NCI-H1105 (cell line): ENCODE data around the gene EEA1.
"Not testable (repeated sequence)": the region's sequence is repeated elsewhere in the genome, so short reads cannot be mapped to it uniquely, and the experiment has no call there.

Source experiments
- DNase-seq: peaks from one replicate; lab custom pipeline; 2025; lab: John Stamatoyannopoulos, UW

The EEA1 gene

DNA sequence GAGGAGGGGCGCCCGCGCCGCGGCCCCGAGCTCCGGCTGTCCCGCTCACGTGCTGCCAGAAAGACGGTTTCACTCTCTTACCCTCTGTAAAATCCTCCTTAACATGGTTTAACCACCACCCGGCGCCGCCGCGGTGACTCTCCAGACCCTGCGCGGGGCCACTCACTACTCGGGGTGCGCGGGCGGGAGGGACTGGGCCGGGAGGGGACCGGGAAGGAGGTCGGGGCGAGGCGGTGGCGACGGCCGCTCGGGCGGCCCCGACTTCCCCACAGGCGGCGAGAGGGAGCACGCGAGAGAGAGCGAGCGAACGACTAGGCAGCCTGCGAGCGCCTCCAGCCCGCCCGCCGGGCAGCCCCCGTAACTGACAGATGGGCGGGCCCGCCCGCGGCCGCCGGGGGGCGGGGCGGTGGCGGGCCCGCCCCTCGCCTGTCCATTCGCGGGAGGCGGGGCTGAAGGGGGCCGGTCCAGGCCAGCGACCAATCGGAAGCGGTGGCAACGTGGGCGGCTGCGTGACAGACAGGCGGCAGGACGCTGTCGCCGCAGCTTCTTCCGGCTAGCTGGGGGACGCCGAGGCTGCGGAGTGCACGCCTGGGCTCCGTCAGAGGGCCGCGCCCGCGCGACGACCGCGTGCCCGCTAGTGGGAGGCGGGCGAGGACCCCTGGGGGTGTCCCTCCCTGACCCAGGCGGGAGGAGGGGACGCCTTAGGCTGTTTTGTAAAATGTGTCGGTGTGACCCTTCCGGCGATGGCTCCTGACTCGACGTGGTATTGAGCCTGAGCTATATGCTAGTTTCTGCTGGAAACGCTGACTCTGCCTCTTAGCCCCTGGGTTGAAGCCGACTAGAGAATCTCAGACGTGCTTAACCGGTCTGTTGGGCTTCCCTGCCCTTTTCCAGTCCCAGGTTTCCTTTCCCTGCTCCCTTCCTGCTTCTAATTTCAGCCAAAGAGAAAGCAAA lies at the start of gene EEA1:
EEA1 (minus strand) TSS at position 334 of the 954 bp plus-strand sequence; CDS start at position 105, 229 bp downstream.
- DNase-seq, result peak; percentile 95

DNA sequence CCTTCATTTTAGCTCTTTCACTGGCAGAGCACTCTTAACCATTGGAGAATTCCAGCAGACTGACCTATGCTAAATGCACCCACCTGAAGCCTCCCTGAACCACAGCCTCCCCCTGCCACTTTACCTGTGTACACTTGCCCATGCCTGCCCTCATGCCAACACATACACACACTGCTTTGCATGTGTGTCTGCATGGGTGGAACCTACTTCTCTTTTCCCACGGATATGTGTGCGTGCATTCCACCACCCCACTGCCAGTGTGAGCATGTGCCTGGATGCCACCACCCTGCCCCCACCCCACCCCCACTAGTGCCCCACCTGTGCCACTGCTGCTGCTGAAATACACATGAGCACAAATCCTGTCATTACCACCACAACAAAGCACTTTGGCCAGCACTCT lies 49.5 kb upstream of the EEA1 start:
- no peak for DNase-seq

DNA sequence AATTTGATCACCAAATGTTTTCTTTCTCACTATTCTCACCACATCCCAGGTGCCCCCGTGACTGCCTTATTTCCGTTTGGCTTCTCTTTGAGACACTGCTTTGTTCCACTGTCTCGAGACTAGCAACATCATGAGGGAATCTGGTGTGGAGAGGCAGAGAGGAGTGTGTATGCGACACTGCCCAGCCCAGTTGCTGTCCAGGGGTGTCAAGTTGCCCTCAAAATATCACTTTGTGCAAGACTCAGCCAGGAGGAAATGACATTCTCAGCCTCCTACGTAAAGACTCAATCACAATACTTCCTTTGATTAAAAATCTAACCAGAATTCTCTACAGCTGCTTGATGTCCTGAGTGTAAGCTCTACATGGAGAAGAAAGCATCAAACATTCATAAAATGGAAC lies 48.2 kb upstream of the EEA1 start:
- no peak for DNase-seq

DNA sequence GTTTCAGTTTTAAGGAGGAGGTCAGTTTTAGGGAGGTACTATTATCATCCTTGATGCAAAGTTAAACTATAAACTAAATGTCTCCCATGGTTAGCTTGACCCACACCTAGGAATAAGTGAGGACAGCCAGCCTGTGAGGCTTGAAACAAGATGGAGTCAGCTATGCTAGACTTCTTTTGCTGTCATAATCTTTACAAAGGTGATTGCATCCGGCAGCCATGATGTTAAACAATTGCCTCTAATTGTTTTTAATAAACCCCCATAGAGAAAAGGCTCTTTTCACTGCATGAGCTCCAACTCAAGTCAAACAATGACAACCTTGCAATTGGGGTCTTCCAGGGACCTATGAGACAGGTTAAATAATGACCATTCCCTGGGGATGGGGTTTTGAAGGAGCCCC lies 45.7 kb upstream of the EEA1 start:
- no peak for DNase-seq

DNA sequence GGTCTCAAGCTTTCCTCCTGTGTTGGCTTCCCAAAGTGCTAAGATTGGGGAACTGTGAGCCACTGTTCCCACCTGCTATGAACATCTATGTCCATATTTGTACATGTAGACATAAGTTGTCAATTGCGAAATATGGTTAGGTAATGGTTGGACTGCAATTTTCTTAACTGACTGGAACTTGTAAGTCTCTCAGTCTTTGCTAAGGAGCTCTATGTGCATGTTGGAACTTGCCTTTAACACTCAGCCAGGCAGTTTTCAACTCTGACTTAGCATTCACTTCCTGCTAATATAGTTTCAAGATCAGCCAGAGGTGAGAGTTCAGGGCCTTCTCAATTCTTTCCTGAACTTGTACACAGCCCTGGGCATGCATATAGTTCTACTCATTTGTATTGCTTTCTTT lies 44.5 kb upstream of the EEA1 start:
- no peak for DNase-seq

DNA sequence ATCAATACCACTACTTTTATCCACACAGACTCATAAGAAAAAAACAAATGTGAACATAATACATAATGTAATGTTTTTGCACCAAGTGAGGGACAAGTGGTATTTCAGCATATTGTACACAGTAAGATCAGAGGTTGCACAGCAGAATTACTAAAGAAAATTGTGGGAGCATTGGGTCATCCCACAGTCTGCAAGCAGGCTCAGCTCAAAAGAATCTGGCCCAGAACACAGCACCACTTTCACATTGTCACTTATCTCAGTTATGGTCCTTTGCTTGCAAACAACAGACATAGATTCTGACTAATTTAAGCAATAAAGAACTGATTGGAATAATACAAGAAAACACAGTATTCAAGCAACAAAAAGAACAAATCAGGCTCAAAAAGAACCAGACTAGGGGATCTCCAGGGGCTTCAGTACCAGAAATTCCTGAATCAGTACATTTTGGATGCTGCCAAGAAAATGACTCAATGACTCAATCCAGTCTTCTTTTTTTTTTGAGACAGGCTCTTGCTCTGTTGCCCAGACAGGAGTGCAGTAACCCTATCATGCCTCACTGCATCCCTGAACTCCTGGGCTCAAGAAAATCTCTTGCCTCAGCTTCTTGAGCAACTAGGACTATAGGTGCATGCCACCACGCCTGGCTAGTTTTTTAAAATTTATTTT lies 42.9 kb upstream of the EEA1 start:
- DNase-seq, result no peak

DNA sequence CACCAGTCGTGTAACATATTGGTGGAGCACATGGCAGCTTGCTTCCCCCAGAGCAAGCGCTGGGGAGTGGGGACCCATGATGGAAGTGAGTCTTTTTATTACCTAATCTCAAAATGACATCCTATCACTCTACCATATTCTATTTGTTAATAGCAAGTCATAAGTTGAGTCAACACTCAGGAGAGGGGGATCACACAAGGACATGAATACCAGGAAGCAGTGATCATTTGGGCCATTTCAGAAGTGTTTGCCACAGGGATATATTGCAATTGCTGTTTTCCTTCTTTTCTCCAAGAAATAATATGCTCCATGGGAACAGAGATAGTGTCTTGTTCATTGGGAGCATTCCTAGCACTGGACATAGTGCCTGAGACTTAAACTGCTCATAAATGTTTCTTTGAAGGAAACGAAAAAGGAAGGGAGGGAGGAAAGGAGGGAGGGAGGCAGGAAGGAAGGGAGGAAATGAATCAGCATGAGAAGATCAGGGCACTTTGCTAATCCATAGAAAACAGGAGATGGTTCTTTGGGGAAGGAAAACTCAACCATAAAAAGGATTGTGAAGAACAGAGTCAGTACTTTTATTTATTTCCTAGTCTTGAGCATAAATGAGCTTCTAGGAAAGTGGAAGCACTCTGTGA lies 39.2 kb upstream of the EEA1 start:
- no peak for DNase-seq

DNA sequence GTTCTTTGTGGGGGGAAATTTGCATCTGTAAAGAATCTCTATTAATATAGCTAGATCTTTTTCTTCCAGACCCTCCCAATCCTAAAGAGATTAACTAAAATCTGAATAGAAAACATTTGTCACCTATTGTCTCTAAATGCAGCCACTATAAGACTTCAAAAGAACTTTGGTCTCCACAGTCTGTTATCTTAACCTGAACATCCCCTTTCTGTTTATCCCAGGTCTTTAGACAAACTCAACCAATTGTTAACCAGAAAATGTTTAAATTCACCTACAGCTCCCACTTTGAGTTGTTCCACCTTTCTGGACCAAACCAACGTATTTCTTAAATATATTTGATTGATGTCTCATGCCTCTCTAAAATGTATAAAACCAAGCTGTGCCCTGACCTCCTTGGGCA lies 35.3 kb upstream of the EEA1 start:
- DNase-seq, result not testable (repeated sequence)

DNA sequence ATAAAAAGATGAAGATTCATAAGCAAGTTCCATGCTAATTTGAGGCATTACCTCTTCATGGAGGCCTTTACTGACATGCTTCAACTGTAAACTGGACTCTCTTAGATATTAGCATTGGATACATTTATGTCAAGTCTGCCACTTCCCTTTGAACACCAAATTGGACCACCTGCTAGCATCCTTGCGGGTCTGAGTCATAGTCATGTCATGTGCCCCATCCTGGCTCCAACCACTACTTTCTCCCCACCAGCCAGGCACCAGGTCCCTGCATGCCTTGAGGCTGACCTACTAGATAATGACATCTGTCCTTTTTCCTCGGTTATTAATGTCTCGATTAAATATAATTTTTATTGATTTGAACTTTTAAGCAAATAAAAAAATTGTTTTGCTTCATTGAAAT lies 32.9 kb upstream of the EEA1 start:
- DNase-seq, result no peak

DNA sequence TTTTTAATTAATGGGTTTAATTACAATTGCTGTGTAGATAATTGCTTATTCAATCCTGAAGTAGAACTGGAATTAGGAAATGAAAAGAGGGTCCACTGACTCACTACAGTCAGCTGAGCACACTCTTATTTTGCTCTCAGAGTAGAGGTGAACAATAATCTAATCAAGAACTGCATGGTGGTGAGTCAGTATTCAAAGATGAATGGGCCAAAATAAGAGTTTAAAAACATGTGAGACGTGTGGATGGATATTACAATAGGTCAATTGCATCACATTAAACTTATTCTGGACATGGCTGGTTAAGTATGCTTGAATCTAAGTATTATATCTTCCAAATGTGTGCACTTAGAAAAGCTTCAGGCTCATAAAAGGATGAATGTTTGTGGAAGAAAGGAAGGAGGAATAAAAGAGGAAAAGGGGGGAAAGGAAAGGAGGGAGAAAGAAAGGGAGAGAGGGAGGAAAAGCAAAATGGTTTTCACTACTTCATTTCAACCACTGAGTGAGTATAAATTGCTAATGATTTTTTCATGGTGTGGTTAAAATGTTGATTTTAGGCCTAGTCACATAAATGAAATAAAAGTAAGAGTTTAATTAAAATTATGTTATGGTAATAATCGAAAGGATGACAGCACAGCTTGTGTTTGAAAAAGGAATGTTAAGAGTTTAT lies 27.0 kb upstream of the EEA1 start:
- DNase-seq, result no peak

DNA sequence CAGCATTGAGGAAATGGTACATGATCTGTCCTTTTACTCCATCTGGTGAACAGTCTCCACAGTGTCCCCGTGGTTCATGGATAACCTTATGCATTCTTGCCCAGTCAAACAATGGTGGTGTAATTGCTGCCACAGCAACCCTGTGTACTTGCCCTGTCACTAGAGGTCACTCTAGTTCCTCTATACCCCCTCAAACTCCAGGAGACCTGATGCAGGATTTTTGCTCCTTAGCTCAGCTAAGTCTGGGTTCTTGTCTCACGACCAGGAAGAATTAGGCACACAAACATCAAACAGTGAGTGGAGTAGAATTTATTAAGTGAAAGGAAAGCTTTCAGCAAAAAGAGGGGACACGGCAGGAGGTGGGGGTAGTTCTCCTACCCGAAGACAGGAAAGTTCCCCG lies 24.7 kb upstream of the EEA1 start:
- DNase-seq, result no peak

DNA sequence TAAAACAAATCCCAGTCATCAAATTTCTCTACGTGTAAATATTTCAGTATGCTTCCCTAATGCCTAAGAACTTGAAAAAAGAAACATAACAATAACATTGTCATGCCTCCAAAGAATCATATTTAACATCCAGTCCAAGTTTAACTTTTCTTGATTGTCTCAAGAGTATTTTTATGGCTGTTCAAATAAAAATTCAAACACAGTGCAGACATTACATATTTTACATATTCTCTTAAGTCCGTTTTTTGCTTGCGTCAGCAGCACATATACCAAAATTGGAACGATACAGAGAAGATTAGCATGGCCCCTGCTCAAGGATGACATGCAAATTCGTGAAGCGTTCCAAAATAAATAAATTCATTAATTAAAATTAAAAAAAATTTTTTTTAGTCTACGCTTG lies 23.3 kb upstream of the EEA1 start:
- no peak for DNase-seq

DNA sequence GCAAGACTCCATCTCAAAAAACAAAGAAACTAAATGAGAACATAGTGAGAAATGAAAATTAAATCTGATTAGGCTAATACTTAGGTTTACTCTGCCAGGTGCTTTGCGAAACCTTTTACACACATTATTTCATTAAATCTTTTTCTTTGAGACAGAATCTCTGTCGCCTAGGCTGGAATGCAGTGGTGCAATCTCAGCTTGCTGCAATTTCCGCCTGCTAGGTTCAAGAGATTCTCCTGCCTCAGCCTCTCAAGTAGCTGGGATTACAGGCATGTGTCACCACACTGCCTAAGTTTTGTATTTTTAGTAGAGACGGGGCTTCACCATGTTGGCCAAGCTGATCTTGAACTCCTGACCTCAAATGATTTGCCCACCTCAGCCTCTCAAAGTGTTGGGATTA lies 21.9 kb upstream of the EEA1 start:
- DNase-seq, result no peak

DNA sequence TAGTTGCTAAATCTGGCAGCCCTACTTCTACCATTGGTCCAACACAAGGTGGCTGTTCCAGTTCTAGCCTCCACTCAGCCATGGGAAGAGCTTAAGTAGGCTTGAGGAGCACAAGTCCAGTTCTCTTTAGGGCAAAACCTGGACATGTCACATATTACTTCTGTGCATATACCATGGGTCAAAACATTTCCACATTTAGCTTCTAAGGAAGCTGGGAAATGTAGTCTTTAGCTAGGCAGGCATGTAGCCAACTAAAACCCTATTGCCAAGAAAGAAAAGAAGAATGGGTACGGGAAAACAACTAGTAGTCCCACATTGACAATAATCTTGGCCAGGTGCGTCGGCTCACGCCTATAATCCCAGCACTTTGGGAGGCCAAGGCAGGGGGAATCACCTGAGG lies 20.9 kb upstream of the EEA1 start:
- no peak for DNase-seq

DNA sequence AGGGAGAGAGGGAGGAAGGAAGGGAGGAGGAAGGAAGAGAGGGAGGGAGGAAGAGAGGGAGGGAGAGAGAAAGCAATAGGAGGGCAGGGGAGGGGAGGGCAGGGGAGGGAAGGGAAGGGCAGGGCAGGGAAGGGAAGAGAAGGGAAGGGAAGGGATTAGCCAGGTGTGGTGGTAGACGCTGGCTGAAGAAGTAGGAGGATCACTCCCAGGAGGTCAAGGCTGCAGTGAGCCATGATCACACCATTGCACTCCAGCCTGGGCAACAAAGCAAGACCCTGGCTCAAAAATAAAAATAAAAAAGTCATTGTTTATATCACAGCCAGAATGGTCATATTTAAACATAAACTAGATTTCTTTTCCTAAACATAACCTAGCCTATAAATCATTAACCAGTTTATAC lies 20.4 kb upstream of the EEA1 start:
- DNase-seq, result no peak

DNA sequence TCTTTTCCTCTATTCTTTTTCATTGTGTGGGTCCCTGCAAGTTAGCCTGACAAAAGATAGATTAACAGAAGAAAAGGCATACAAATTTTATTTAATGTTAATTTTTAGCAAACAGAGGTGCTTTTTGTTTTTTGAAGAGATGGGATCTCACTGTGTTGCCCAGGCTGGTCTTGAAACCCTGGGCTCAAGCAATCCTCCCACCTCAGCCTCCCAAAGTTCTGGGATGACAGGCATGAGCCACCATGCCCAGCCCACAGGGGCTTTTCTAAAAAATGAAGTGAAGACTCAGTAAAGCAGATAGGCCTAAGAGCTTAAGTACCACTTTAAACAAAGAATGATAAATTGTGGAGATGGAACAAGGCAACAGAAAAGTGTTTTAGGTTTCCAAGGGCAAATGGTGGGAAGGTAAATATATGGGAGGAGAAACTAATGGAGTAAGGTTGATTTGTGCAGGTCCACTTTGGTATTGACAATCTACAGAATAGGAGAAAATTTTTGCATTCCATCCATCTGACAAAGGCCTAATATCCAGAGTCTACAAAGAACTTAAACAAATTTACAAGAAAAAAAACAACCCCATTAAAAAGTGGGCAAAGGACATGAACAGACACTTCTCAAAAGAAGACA lies 18.6 kb upstream of the EEA1 start:
- no peak for DNase-seq

DNA sequence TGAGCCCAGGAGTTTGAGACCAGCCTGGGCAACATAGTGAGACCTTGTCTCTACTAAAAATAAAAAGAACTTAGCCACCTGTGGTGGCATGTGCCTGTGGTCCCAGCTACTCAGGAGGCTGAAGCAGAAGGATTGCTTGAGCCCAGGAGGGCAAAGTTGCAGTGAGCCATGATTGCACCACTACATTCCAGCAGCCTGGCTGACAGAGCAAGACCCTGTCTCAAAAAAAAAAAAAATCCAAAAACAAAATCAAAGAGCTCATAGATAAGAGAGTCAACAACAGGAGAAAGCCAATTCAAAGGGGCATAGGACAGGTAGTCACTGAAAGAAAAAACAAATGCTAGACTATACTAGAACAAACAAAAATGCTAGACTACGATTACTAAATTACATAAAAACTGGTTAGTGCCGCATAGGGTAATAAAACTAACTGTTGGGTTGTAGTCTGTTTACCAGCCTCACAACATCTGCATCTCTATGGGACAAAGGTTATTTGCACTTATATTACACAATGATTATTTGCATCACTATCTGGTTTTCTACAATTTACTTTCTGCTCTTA lies 16.6 kb upstream of the EEA1 start:
- DNase-seq, result no peak

DNA sequence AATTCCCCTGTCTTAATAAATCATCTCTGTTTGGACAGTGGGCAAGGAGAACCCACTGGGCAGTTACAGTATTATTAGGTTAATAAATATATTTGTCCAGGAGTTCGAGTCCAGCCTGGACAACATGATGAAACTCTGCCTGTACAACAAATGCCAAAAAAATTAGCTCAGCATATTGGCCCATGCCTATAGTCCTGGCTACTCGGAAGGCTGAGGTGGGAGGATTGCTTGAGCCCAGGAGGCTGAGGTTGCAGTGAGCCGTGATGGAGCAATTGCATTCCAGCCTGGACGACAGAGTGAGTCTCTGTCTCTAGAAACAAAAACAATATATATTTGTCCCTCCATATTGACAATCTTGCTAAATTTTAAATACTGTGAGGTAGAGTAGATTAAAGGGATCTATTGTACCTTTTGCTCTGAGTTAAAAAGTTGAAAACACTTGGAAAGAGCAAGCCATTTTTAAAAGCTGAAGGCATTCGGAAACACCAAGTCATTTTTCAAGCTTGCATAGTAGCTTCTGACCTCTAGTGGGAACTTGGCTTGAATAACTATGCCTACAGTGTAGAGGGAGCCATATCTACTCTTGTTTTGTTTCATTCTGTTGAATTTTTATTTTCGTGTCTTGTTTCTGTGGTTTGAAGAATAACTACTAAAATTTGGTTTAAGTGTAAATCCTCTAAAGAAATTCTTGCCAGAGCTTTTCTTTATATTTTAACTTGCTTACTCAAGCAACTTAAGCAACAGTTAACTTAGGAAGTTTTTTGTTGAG lies 14.6 kb upstream of the EEA1 start:
- no peak for DNase-seq

DNA sequence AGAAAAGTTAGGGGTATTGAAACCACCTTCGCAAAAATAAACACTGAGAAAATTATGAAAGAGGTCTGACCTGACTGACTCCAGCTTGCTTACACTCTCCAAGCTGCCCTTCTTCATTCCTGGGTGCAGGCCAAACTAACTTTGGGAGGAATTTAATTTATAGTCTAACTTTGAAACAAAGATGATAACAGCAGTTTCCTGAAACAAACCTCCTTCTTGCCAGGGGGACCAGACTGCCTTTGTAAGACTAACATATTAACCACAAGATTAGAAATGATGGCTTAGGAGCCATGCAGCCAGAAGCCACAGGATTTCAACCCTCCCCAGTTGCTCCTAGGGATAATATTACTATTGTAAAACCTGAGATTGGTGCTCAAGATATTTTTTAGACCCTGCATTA lies 13.8 kb upstream of the EEA1 start:
- no peak for DNase-seq

DNA sequence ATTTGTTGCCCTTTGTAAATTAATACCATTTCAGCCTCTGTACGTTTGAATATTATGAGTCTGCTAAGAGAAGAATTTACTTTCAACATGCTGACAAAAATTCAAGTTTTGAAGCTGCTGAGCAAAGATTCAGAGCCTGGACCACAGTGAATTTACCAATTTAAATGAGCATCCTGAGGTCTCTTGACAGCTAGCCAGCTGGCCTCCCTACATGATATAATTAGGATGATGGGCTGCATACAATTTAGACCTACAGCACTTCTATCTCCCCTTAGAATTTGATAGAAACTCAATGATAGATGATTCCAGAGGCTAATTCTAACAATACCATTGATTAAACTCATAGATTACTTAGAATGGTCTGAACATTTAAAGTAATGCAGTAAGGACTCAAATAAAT lies 10.0 kb upstream of the EEA1 start:
- no peak for DNase-seq

DNA sequence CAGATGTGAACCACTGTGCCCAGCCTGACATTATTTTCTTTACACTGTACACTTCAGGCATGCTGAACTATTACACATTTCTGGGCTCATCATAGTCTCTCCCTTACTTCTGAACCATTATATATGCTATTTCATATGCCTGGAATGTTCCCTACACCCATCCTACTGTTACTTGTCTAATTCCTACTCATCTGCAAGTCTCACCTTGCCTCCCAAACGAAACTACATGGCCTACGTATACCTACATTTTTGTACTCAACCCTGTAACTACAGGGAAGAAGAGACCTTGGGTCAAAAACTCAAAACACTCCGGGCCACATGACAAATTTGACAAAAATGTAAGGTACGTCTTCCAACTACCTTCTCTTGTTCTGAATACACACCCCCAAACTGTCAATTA lies 9.5 kb upstream of the EEA1 start:
- DNase-seq, result no peak
